ENCODE data around the gene GRIA4. TPM values are rescaled to one million over a fixed set of nuclear protein-coding genes. Genes with fewer than 3 reads are reported as not detected.

GRIA4 gene
- total RNA-seq, 1 donor from 2014 or later = 8.7 TPM

GRCh38 chr11:105827906-105828305, 218.0 kb downstream of the GRIA4 start:
- Mint-ChIP-seq H3K4me3 (ENCODE audit: unreplicated experiment) (no peak overlapping the region), H3K4me1 (ENCODE audit: unreplicated experiment) (no peaks in the 10 kb centered on the region), H3K27ac (ENCODE audit: unreplicated experiment) (no peak overlapping the region), H3K27me3 (ENCODE audit: unreplicated experiment) (no peaks in the 10 kb centered on the region), H3K9me3 (ENCODE audit: unreplicated experiment) (no peaks in the 10 kb centered on the region), H3K36me3 (ENCODE audit: low read depth, unreplicated experiment) (no peaks in the 10 kb centered on the region)
- DNase-seq (ENCODE audit: low spot score) = no peak
- TF ChIP-seq, protein P1, sequence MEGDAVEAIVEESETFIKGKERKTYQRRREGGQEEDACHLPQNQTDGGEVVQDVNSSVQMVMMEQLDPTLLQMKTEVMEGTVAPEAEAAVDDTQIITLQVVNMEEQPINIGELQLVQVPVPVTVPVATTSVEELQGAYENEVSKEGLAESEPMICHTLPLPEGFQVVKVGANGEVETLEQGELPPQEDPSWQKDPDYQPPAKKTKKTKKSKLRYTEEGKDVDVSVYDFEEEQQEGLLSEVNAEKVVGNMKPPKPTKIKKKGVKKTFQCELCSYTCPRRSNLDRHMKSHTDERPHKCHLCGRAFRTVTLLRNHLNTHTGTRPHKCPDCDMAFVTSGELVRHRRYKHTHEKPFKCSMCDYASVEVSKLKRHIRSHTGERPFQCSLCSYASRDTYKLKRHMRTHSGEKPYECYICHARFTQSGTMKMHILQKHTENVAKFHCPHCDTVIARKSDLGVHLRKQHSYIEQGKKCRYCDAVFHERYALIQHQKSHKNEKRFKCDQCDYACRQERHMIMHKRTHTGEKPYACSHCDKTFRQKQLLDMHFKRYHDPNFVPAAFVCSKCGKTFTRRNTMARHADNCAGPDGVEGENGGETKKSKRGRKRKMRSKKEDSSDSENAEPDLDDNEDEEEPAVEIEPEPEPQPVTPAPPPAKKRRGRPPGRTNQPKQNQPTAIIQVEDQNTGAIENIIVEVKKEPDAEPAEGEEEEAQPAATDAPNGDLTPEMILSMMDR (IDR thresholded peaks at IDR 0.05; ENCODE audit: unreplicated experiment) = no peak

GRCh38 chr11:105829084-105829483, 219.2 kb downstream of the GRIA4 start:
- no peaks in the 10 kb centered on the region for H3K36me3 Mint-ChIP-seq (ENCODE audit: low read depth, unreplicated experiment)
- H3K4me1 Mint-ChIP-seq (ENCODE audit: unreplicated experiment) = no peaks in the 10 kb centered on the region
- H3K27me3 Mint-ChIP-seq (ENCODE audit: unreplicated experiment) = no peaks in the 10 kb centered on the region
- TF ChIP-seq, protein P1 (IDR thresholded peaks at IDR 0.05; ENCODE audit: unreplicated experiment) = no peak
- no peaks in the 10 kb centered on the region for H3K9me3 Mint-ChIP-seq (ENCODE audit: unreplicated experiment)
- no peak overlapping the region for H3K4me3 Mint-ChIP-seq (ENCODE audit: unreplicated experiment)
- DNase-seq (ENCODE audit: low spot score) = no peak
- no peak overlapping the region for H3K27ac Mint-ChIP-seq (ENCODE audit: unreplicated experiment)

- no peaks in the 10 kb centered on the region for H3K9me3 Mint-ChIP-seq (ENCODE audit: unreplicated experiment)
These were observed 224.6 kb downstream of the GRIA4 start for GRCh38 chr11:105834461-105834860.

GRCh38 chr11:105838668-105839384, 229.0 kb downstream of the GRIA4 start:
- H3K36me3 Mint-ChIP-seq (ENCODE audit: low read depth, unreplicated experiment) = no peaks in the 10 kb centered on the region
- no peak overlapping the region for H3K27ac Mint-ChIP-seq (ENCODE audit: unreplicated experiment)
- TF ChIP-seq, protein P1 (IDR thresholded peaks at IDR 0.05; ENCODE audit: unreplicated experiment) = no peak
- H3K9me3 Mint-ChIP-seq (ENCODE audit: unreplicated experiment) = no peaks in the 10 kb centered on the region
- no peak for DNase-seq (ENCODE audit: low spot score)
- no peaks in the 10 kb centered on the region for H3K4me1 Mint-ChIP-seq (ENCODE audit: unreplicated experiment)
- H3K27me3 Mint-ChIP-seq (ENCODE audit: unreplicated experiment) = peaks cover 1% of the 10 kb centered on the region
- H3K4me3 Mint-ChIP-seq (ENCODE audit: unreplicated experiment) = no peak overlapping the region

More at GRCh38 chr11:105834461-105834860, 224.6 kb downstream of the GRIA4 start:
- Mint-ChIP-seq H3K36me3 (ENCODE audit: low read depth, unreplicated experiment) (no peaks in the 10 kb centered on the region), H3K27ac (ENCODE audit: unreplicated experiment) (no peak overlapping the region), H3K4me1 (ENCODE audit: unreplicated experiment) (no peaks in the 10 kb centered on the region), H3K4me3 (ENCODE audit: unreplicated experiment) (no peak overlapping the region), H3K27me3 (ENCODE audit: unreplicated experiment) (peaks cover 1% of the 10 kb centered on the region)
- TF ChIP-seq, protein P1 (IDR thresholded peaks at IDR 0.05; ENCODE audit: unreplicated experiment) = no peak
- DNase-seq (ENCODE audit: low spot score) = no peak

GRCh38 chr11:105840391-105840790, 230.5 kb downstream of the GRIA4 start:
- Mint-ChIP-seq H3K4me3 (ENCODE audit: unreplicated experiment) (no peak overlapping the region), H3K4me1 (ENCODE audit: unreplicated experiment) (no peaks in the 10 kb centered on the region), H3K36me3 (ENCODE audit: low read depth, unreplicated experiment) (no peaks in the 10 kb centered on the region), H3K27ac (ENCODE audit: unreplicated experiment) (no peak overlapping the region), H3K9me3 (ENCODE audit: unreplicated experiment) (no peaks in the 10 kb centered on the region), H3K27me3 (ENCODE audit: unreplicated experiment) (peaks cover 3% of the 10 kb centered on the region)
- no peak for DNase-seq (ENCODE audit: low spot score)
- TF ChIP-seq, protein P1 (IDR thresholded peaks at IDR 0.05; ENCODE audit: unreplicated experiment) = no peak
